HG03442 (cell line): ENCODE measurements around the gene AGO4.
A peak's percentile ranks its signal among the peaks of the same experiment; 100 is the strongest.

Experiments used
- ATAC-seq: cut with Tn5 transposase; IDR thresholded peaks from one replicate; pipeline ENCODE4 v1.9.1; 2021; ENCODE audit warnings: mild to moderate bottlenecking, moderate library complexity; ENCODE audit not compliant: unreplicated experiment

Gene AGO4

DNA sequence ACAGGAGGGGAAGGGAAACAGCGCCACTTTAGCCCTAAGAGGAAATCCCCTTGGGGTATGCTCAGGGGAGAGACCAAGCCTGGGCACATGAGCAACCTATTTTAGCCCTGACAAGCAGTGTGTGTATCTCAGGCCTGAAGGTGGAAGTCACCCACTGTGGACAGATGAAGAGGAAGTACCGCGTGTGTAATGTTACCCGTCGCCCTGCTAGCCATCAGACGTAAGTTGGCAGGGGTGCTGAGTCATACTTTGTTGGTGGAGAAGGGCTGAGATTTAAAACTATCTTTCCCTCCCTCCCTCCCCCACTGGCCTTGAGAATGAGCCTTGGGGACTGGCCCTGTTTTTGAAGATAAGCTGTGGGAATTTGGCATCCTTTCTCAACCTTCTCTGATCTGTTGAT, 86.4 kb downstream of the AGO4 start:
- ATAC-seq: peak; percentile 79

DNA sequence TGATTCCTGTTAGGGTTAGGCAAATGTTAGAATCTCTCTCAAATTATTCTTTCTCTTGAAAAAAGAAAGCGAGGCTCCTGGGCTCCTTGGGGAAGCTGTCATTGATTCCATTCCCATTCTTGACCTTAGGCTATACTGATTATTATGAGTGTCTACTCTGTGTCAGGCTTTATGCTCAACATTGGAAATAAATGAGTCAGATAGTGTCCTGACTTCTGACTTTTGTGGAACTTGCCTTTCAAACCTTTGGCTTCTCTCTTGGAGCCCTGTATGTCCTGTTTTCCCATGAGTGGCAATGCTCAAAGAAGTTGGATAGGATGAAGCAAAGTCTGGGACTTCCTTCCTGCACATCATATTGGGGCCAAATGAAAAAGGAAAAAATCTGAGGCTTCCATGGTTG, 86.8 kb downstream of the AGO4 start:
- no peak for ATAC-seq

DNA sequence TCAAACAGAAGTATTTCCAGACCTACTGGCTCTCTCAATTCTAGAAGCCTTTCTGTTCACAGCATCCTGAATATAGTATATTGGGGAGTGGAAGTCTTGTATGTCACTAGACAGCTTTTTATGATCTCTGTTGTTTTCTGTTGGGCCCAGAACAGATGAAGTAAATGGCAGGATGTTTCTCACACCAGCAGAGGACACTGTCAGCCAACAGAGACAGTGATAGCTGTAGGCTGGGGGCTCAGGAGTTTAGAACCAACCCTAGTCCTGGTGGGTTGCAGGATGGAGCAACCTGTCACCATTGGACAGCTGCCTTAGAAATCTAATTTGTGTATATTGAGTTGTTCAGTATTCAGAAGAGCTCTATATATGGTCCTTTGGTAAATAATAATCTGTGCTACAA, 92.1 kb downstream of the AGO4 start:
- ATAC-seq: no peak

DNA sequence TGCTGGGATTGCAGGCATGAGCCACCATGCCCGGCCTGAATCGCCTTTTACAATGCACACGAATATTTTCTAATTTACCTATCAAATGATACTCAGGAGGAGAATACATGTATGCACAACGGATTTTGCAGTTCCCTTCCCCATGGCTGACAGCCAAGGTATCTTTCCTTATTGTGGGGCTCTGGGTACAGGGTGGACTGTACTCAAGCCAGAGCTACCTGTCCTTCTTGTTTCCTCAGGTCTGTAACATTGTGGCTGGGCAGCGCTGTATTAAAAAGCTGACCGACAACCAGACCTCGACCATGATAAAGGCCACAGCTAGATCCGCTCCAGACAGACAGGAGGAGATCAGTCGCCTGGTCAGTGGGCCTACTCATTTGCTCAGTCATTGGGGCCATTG, 93.4 kb downstream of the AGO4 start:
- ATAC-seq: no peak

DNA sequence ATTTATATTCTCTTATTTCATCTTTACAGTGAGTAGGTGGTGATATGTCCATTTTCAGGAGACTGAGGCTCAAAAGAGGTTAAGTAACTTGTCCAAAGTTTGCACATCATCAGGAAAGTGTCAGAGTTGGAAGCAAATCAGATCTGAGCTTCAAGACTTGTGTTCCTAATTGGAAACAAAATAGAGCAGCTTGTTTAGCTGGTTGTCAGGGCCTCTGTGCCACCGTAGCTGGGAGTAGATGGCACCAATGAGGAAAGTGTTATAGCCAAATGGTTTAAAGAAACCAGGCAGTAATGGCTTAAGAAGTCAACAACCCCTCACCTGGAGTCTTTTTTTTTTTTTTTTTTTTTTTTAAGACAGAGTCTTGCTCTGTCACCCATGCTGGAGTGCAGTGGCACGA, 94.9 kb downstream of the AGO4 start:
- ATAC-seq: no peak
